GM12872 (cell line): ENCODE data around the gene PARP12.

Experiments
- CTCF ChIP-seq: IDR thresholded peaks from 3 replicates; pipeline ENCODE4 v1.5.1; 2011; ENCODE audit warnings: low read depth, mild to moderate bottlenecking, low read length, moderate library complexity; ENCODE audit not compliant: insufficient read depth

The PARP12 gene

GRCh38 chr7:140033779-140034363 is 28.9 kb downstream of the PARP12 start:
- no peak for TF ChIP-seq CTCF

- TF ChIP-seq CTCF = no peak
Measured at GRCh38 chr7:140033036-140033435, 29.7 kb downstream of the PARP12 start.

GRCh38 chr7:140031364-140031763 is 31.4 kb downstream of the PARP12 start:
- TF ChIP-seq CTCF = no peak

- TF ChIP-seq CTCF = no peak
Measured at GRCh38 chr7:140029072-140029471, 33.7 kb downstream of the PARP12 start.

- no peak for TF ChIP-seq CTCF
Measured at GRCh38 chr7:140028311-140028710, 34.4 kb downstream of the PARP12 start.

- TF ChIP-seq CTCF = no peak
Measured at GRCh38 chr7:140027858-140028257, 34.9 kb downstream of the PARP12 start.

- no peak for TF ChIP-seq CTCF
Measured at GRCh38 chr7:140026935-140027334, 35.8 kb downstream of the PARP12 start.
